ENCODE measurements around the gene EFNA1.

EFNA1 gene

DNA sequence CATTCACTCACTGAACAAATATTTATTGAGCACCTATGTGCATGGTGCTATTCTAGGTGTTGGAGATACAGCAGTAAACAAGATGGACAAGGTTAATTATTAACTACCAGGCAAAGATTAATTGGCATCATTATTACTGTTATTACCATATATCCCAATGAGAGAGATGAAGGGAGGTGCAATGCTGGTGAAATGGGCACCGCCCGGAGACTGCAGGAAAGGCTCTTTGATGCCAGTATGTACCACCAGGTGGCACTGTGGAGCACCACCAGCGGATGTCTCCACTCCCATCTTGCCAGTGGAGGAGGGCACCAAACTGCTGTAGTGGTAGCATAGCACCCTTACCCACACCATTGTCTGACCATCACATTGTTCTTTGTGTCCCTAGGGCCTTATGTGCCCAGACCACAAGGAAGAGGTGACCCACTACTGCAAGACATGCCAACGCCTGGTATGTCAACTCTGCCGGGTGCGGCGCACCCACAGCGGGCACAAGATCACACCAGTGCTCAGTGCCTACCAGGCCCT, 48.9 kb downstream of the EFNA1 start:
- peak; percentile 75 for DNase-seq

DNA sequence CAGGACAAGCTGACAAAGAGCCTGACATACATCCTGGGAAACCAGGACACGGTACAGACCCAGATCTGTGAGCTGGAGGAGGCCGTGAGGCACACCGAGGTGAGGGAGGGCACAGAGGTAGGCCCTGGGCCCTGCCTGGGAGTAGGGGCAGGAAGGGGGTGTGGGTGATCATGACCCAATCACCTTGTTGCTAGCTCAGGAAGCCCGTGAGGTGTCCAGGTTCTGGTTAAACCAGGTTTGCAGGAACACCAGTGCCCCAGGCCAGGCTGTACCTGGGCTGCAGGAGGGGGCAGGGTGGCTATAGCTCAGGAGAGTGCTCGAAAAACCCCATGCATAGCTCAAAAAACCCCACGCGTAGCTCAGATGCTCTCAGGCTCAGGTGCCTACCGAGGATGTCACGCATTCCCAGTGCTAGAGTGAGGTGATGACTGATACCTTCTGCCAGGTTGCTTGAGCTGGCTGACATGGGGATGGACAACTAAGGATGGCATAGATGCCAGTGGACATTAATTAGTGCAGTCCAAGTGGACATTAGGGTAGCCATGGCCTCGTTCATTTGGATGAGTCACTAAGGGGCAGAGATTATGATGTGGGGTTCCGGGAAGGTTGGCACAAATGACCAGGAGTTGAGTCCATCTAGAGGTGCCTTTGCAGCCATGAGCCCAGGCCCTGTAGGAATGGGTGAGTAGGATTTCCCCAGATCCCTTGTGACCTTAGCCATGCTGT, 49.7 kb downstream of the EFNA1 start:
- no peak for DNase-seq

DNA sequence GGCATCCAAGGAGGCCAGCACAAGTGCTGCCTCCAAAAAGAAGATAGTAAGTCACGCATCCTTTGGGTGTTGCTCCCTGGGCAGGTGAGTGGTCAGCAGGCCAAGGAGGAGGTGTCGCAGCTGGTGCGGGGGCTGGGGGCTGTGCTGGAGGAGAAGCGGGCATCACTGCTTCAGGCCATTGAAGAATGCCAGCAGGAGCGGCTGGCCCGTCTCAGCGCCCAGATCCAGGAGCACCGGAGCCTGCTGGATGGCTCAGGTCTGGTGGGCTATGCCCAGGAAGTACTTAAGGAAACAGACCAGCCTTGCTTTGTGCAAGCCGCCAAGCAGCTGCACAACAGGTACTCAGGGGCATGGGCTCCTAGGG, 50.2 kb downstream of the EFNA1 start:
- DNase-seq = no peak

DNA sequence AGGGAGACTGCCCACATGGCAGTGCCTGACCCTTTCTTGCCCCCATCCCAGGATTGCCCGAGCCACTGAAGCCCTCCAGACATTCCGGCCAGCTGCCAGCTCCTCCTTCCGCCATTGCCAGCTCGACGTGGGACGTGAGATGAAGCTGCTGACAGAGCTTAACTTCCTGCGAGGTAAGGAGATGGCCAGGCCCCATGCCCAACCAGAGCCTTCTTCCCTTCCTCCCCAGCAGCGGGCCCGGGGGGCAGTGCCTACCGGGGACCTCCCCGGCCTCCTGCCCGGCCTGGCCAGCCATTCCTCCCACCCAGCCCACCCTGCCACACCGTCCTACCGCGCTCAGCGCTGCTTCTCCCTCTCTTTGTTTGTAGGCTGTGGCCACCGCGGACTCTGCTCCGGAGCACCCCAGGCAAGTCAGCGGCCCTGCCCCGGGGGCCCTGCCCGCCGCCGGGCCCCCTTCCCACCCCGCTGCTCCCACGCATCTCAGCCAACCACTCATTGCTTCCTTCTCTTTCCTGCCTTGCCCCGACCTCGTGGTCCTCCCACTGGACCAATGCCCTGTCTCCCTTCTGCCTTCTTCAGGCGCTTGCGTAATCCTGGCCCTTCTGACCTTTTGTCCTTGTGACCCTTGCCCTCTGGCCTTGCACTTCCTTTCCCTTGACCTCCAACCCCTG, 50.9 kb downstream of the EFNA1 start:
- DNase-seq = no peak

DNA sequence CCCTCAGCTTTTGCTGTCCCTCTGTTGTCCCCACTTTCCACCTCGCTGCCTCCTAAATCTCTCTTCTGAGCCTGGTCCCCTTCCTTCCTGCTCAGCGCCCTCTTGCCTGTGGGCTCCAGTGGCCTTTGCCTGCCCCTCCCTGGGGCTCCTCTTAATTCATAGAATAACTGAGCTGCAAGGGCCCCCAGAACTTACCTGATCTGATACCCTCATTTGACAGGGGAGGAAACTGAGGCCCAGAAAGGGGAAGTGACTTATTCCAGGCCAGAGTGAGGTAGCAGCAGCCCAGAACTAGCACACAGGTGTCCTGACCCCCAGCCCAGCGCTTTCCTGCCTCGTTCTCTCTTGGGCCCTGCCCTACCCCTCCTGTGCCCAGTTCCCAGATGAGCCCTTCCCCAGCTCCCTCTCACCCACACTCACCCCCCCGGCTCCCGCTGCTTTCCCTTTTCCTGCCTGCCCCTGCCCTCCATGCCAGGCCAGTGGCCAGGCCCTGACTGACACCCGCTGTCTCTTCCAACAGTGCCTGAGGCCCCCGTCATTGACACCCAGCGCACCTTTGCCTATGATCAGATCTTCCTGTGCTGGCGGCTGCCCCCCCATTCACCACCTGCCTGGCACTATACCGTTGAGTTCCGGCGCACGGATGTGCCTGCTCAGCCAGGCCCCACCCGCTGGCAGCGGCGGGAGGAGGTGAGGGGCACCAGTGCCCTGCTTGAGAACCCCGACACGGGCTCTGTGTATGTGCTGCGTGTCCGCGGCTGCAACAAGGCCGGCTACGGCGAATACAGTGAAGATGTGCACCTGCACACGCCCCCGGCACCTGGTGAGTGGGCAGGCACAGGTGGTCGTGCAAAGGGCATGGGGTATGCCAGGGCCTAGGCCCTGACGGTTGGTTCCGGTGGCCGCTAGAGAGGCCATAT, 51.7 kb downstream of the EFNA1 start:
- no peak for DNase-seq

DNA sequence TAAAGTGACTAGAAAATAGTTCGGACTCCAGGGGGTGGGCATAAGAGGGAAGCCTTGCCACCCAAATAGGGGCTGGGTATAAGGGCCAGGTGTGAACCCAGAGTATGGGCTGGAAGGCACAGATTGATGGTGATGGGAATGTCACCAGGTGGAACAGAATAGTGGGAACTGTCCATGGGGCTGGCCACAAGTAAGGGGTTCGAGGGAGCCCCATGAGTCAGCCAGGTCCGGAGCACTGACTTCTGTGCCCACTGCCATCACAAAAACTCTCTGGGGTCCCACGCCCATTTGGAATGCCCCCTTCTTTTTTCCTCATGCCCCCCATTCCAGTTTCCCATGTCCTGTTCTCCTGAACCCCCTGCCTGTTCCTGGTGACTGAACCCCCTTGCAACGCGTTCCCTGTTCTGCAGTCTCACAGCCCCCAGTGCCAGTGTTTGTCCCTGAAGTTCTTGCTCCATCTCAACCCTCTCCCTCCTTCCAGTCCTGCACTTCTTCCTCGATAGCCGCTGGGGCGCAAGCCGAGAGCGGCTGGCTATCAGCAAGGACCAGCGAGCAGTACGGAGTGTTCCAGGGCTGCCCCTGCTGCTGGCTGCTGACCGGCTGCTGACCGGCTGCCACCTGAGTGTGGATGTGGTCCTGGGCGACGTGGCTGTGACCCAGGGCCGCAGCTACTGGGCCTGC, 53.8 kb downstream of the EFNA1 start:
- DNase-seq = no peak

DNA sequence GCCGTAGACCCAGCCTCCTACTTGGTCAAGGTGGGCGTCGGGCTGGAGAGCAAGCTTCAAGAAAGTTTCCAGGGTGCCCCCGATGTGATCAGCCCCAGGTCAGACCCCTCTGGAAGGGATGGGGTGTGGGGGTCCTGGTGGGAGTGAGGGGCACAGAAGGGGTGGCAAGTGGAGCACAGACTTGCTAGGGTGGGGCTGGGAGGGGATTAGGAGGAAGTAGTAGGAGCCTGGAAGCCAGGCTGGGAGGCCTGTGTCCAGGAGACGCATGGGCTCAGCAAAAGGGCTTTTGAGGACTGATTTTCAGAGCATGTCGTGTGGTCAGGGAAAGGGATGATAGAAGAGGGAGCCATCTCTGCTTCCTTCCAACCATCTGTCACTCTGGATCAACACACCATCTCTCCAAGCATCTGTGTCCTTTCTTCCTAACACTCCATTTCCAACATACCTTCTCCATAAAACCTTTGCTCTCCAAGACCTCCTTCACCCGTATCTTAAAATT, 54.4 kb downstream of the EFNA1 start:
- DNase-seq = no peak

DNA sequence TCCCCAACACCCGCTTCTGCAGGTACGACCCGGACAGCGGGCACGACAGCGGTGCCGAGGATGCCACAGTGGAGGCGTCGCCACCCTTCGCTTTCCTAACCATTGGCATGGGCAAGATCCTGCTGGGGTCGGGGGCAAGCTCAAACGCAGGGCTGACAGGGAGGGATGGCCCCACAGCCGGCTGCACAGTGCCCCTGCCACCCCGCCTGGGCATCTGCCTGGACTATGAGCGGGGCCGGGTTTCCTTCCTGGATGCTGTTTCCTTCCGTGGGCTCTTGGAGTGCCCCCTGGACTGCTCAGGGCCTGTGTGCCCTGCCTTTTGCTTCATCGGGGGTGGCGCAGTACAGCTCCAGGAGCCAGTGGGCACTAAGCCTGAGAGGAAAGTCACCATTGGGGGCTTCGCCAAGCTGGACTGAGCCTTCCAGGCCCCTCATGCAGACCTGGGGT, 56.1 kb downstream of the EFNA1 start:
- DNase-seq = no peak

DNA sequence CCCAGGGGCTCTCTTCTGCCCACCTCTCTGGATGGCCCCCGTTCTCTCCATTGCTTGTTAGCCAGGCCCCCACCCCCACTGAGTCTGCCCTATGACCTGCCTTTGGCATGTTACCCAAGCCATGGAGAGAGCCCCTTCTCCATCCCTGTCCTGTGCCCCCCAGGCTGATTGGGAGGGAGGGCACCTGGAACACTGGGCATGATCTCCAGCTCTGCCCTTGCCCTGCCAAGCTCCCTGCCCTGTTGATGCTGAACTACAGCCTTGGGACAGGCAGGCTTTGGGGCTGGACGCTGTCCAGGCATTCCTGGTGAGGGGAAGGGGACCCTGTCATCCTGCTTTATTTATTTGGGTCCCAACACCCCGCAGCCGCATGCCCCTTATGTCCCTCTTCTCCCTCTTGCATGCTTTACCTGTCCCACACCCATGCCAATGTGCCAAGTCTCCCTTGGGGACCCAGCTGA, 56.7 kb downstream of the EFNA1 start:
- DNase-seq = no peak

Measured in NCI-H1105 (cell line).